ENCODE data around the gene CLEC16A. TPM values are rescaled to one million over a fixed set of nuclear protein-coding genes. Genes with fewer than 3 reads are reported as not detected.

Gene CLEC16A
- total and polyA plus RNA-seq, 2 experiments from 2014 or later = 9.9 to 24.1 TPM

GRCh38 chr16:11157143-11157542, 212.8 kb downstream of the CLEC16A start (continued):
- TF ChIP-seq REST (IDR thresholded peaks at IDR 0.05; ENCODE audit: unreplicated experiment) (no peak), EZH2phosphoT487 (IDR thresholded peaks at IDR 0.05; ENCODE audit: unreplicated experiment) (no peak), STAT1 (IDR thresholded peaks at IDR 0.05; ENCODE audit: unreplicated experiment) (no peak), ETS1 (IDR thresholded peaks at IDR 0.05) (no peak), CTCF (conservative IDR thresholded peaks at IDR 0.05; ENCODE audit: low read depth in 2 of 2) (no peak), CREB1 (CRISPR knock-in tag; IDR thresholded peaks at IDR 0.05; ENCODE audit: low read depth) (no peak)

GRCh38 chr16:11158018-11158417, 213.7 kb downstream of the CLEC16A start:
- H3K79me2 ChIP-seq (replicated peaks; ENCODE audit: insufficient read depth) = no peaks in the 10 kb centered on the region
- DNase-seq (ENCODE audit: low spot score) = no peak
- H3K27me3 ChIP-seq (ENCODE audit: insufficient read depth) = no peaks in the 10 kb centered on the region
- H3K4me2 ChIP-seq = no peak overlapping the region
- Mint-ChIP-seq H3K36me3 (ENCODE audit: low read depth) (no peaks in the 10 kb centered on the region), H3K27me3 (ENCODE audit: insufficient read depth, low read depth, poor library complexity) (peaks cover 2% of the 10 kb centered on the region), H3K4me3 (no peak overlapping the region), H3K4me1 (peaks cover 6% of the 10 kb centered on the region; the same call in 2 of the 3 replicates), H3K27ac (no peak overlapping the region), H3K9me3 (no peaks in the 10 kb centered on the region)
- no peaks in the 10 kb centered on the region for H4K20me1 ChIP-seq (replicated peaks; ENCODE audit: insufficient read depth)
- H3K4me1 ChIP-seq (ENCODE audit: insufficient read depth) = no peaks in the 10 kb centered on the region
- H3F3A ChIP-seq (replicated peaks; ENCODE audit: low read depth) = no peaks in the 10 kb centered on the region
- H3K36me3 ChIP-seq (ENCODE audit: insufficient read depth) = no peaks in the 10 kb centered on the region
- ATAC-seq = no peak
- no peak overlapping the region for H2AFZ ChIP-seq
- H3K9me2 ChIP-seq (ENCODE audit: insufficient read depth) = no peaks in the 10 kb centered on the region
- no peak overlapping the region for H3K27ac ChIP-seq (ENCODE audit: low read depth)
- H3K4me3 ChIP-seq = no peak overlapping the region
- TF ChIP-seq ZNF114 (CRISPR knock-in tag; IDR thresholded peaks at IDR 0.05) (no peak), ZNF462 (CRISPR knock-in tag; IDR thresholded peaks at IDR 0.05) (no peak), CREB1 (CRISPR knock-in tag; IDR thresholded peaks at IDR 0.05; ENCODE audit: low read depth) (no peak), STAT1 (IDR thresholded peaks at IDR 0.05; ENCODE audit: unreplicated experiment) (no peak)

Measured in GM23338 (cell line).